ENCODE measurements around the gene CHD5.

Gene CHD5

GRCh38 chr1:6096243-6097116, 83.6 kb downstream of the CHD5 start:
- FAIRE-seq = no peak

- FAIRE-seq = no peak
Observed at GRCh38 chr1:6095511-6096242, 84.4 kb downstream of the CHD5 start.

GRCh38 chr1:6094801-6095505, 85.2 kb downstream of the CHD5 start:
- no peak for FAIRE-seq

GRCh38 chr1:6094246-6094645, 85.9 kb downstream of the CHD5 start:
- FAIRE-seq = no peak

- no peak for FAIRE-seq
Observed at GRCh38 chr1:6093611-6094010, 86.5 kb downstream of the CHD5 start.

GRCh38 chr1:6093071-6093470, 87.0 kb downstream of the CHD5 start:
- no peak for FAIRE-seq

GRCh38 chr1:6092211-6092610, 87.9 kb downstream of the CHD5 start:
- no peak for FAIRE-seq

- FAIRE-seq = no peak
Observed at GRCh38 chr1:6091823-6092109, 88.4 kb downstream of the CHD5 start.

GRCh38 chr1:6090996-6091822, 88.9 kb downstream of the CHD5 start:
- FAIRE-seq = no peak

- FAIRE-seq = no peak
Observed at GRCh38 chr1:6090288-6090687, 89.8 kb downstream of the CHD5 start.

- FAIRE-seq = no peak
Observed at GRCh38 chr1:6088956-6089355, 91.2 kb downstream of the CHD5 start.

GRCh38 chr1:6087958-6088357, 92.2 kb downstream of the CHD5 start:
- no peak for FAIRE-seq

- no peak for FAIRE-seq
Observed at GRCh38 chr1:6087377-6087772, 92.7 kb downstream of the CHD5 start.

GRCh38 chr1:6086762-6087376, 93.3 kb downstream of the CHD5 start:
- FAIRE-seq = no peak

- no peak for FAIRE-seq
Observed at GRCh38 chr1:6086358-6086757, 93.8 kb downstream of the CHD5 start.

- no peak for FAIRE-seq
Observed at GRCh38 chr1:6085666-6086065, 94.5 kb downstream of the CHD5 start.

- no peak for FAIRE-seq
Observed at GRCh38 chr1:6084781-6085495, 95.2 kb downstream of the CHD5 start.

- FAIRE-seq = no peak
Observed at GRCh38 chr1:6083801-6084446, 96.2 kb downstream of the CHD5 start.

- no peak for FAIRE-seq
Observed at GRCh38 chr1:6083385-6083784, 96.7 kb downstream of the CHD5 start.

GRCh38 chr1:6082430-6082971, 97.6 kb downstream of the CHD5 start:
- no peak for FAIRE-seq

- no peak for FAIRE-seq
Observed at GRCh38 chr1:6081901-6082300, 98.2 kb downstream of the CHD5 start.

Data from G401.6 (cell line).